ENCODE measurements around the gene CCK.
A peak's percentile ranks its signal among the peaks of the same experiment; 100 is the strongest.
"Not testable (repeated sequence)": the region's sequence is repeated elsewhere in the genome, so short reads cannot be mapped to it uniquely, and the experiment has no call there.

Gene CCK, protein sequence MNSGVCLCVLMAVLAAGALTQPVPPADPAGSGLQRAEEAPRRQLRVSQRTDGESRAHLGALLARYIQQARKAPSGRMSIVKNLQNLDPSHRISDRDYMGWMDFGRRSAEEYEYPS

GRCh38 chr3:42266085-42266484 is at the start of gene CCK:
CCK (minus strand) TSS chr3:42266185; CDS start chr3:42263630, 2,555 bp downstream.
- DNase-seq, result no peak

DNA sequence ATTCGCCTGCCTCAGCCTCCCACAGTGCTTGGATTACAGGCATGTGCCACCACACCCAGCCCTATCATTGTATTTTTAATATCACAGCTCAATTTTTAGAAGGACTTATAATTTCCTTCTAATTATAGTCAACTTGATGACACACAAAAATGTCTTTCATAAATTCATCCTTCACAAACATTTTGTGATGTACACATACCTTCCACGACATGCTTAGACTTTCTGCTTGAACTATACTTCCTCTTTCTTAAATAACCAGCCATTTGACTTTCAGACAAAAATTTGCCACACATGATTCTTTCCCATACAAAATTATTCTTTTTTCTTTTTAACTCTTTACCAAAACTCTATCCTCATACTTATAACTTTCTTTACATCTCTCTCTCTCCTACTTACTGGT is 48.4 kb upstream of the CCK start:
- no peak for DNase-seq

DNA sequence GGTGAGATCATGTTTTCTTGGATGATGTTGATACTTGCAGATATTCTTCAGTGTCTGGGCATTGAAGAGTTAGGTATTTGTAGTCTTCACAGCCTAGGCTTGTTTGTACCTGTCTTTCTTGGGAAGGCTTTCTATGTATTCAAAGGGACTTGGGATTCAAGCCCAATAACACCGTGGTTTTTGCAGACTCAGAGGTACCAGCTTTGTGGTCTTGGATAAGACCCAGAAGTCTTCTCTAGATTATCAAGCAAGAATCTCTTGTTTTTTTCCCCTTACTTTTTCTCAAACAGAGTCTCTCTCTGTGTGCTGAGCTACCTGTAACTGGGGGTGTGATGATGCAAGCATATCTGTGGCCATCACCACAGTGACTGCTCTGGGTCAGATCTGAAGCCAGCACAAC is 42.7 kb upstream of the CCK start:
- DNase-seq, result no peak

DNA sequence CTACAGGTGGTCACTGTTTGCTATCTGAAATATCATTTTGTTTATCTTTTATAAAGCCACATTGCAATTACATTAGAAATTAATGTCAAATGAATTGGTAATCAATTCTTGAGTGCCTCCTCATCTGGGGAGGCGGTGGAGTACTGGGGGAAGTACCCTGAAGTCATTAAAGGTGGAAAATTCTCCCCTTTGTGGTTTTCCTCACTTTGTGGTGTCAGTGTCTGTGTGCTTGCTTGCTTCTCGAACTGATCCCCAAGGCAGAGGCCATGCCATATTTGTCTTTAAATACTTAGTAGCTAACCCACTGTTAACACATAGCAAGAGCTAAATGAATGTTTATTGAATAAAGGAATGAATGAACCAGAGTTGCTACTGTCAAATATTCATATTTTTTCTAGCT is 40.5 kb upstream of the CCK start:
- no peak for DNase-seq

- DNase-seq, result no peak
Observed at GRCh38 chr3:42302924-42303634, 37.1 kb upstream of the CCK start.

- no peak for DNase-seq
Observed at GRCh38 chr3:42301446-42302175, 35.6 kb upstream of the CCK start.

GRCh38 chr3:42300778-42301177 is 34.8 kb upstream of the CCK start:
- no peak for DNase-seq

- peak; percentile 56 for DNase-seq
Observed at GRCh38 chr3:42300013-42300412, 34.0 kb upstream of the CCK start.

DNA sequence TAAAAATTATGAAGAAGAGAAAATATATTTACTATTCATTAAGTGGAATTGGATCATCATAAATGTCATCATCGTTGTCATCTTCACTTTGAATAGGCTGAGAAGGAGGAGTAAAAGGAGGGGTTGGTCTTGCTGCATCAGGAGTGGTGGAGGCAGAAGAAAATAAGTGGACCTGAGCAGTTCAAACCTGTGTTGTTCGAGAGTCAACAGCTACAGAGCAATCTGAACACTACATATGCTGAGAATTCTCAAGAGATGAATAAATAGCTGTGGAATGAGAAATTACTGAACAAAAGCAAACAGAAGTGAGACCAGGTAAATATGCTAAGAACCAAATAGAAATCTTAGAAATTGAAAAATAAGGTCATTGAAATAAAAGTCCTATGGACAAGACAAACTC is 32.3 kb upstream of the CCK start:
- no peak for DNase-seq

DNA sequence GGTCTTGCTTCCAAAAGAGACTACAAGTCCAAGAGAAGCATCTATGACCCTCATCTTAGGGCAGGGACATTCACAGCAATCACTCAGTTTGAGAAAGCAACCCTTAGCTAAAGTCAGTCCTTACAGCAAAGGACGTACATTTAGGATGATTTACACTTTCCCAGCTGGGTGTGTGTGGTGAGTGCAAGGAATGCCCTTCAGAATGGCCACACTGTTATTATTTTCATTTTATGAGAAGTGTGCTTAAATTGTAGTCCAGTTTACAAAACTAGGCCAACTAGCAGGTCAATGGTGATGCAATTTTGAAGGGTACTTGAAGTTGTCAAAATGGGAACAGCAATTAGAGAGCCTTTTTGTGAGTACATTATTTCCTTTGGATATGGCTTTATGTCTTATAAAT is 26.0 kb upstream of the CCK start:
- no peak for DNase-seq

DNA sequence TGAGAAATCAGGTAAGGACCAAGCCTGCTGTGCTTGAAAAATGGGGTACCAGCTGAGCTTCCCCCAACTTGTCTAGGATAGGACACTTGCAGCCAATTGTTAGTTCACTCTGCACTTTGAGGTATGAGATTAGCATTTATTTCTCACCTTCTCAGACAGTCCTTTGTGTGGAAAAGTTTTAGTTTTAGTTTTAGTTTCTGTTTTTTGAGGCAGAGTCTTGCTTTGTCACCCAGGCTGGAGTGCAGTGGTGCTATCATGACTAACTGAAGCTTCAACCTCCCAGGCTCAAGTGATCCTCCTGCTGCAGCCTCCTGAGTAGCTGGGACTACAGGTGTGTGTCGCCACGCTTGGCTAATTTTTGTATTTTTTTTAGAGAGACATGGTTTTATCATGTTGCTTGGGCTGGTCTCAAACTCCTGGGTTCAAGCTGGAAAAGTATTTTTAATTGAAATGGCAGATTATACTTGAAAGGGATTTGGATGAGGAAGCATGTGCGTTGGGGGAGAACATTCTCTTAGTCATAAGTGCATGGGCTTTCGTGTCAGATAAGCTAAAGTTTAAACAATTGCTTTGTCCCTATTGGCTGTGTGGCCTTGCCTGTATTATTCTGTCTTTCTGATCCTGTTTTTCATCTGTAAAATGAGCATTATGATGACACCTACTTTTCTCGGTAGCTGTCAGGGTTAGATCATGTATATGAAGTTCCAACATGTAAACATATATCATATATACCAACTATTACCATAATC is 25.2 kb upstream of the CCK start:
- DNase-seq, result no peak

DNA sequence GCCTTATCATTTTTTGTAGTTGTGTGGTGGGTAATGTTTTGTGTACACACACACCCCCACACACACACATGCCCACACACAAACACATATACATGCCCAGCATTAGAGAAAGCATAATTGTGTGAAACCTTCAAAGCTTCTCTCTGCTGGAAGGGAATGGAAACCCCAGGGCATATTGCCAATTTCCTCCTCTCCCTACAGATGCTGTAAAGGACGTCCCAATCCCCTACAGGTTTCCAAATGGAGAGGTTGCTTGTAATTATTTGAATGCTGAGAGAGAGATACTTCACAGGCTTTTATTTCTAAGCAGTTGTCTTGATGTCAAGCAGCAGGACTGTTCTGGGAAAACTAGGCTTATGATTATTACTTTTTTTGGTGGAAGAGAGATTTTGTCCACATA is 23.0 kb upstream of the CCK start:
- no peak for DNase-seq

DNA sequence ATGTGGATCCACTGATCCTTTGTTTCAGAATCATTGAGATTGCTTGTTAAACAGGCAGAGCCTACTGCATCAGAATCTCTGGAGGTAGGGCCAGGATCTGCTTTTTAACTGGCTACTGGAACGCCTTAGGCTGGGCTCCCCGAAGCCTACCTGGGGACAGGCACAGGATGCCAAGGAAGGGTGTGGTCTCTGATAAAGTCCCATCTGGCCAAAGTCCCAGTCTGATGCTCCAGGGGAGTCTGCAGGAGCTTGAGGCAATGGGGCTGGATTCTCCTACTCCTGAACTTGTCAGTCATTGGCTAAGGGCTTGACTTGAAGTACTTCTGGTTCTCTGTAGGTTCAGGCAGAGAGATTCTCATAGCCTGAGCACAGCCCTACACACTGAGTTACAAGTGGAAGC is 22.4 kb upstream of the CCK start:
- no peak for DNase-seq

GRCh38 chr3:42287423-42287822 is 21.4 kb upstream of the CCK start:
- DNase-seq, result not testable (repeated sequence)

- DNase-seq, result no peak
Observed at GRCh38 chr3:42277676-42278075, 11.7 kb upstream of the CCK start.

DNA sequence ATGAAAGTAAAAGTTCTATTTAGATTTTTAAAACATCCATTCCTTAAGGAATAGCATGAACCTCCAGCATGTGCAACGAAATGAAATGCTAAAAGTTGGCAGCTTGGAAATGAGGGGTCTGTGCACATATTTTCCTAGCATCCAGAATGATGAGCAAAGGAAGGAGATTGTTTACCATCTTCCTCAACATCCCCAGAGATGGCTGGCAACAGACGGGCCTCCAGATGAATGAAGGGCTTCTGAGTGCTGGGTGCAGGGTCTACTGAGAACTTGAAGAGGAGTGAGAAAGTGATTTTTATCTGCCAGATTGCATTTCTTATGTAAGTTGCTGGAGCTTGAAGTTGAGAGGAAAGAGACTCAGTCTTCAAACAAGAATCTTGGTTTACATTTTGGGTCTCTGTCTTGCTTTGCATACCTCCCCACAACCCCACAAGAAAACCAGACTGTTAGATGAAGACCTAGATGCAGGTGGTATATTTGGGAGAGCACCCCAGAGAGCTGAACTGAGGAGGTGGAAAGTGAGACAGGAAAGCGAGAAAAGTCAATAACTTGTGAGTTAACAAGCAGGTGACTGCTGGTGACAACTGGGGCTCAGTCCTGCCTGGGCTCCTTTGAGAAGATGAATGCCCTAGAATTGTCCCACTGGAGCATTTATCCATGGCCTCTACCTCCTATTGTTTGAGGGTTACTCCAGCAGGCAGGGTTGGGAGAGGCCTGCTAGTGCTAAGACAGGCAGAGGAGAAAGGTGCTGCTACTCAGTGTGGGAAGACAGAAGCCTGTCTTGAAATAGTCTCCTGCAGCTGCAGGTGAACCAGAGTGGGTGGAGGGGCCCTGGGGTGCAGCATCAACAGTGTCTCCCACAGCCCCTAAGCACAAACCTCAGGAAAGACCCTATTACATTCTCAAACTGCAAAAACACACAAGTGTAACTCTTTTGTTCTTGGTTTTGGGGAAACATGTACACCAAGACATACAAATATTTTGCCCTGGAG is 10.5 kb upstream of the CCK start:
- no peak for DNase-seq

DNA sequence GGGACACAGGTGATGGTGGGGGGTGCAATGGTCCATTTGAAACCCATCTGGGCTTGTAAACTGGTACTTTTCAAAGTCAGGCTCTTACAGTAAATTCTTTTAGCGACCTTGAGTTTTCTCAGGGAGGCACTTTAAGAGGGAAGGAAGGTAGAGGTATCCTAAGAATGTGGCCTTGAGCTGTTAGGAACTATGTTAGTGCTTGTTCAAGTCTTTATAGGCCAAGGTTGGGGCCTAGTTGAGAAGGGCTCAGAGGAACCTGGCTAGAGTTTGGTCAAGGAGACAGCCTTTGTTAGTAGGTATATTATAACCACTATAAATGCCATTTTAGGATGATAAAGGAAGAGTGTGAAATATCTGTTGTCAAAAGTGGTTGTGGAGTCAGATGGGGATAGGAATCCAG is 9.2 kb upstream of the CCK start:
- no peak for DNase-seq

DNA sequence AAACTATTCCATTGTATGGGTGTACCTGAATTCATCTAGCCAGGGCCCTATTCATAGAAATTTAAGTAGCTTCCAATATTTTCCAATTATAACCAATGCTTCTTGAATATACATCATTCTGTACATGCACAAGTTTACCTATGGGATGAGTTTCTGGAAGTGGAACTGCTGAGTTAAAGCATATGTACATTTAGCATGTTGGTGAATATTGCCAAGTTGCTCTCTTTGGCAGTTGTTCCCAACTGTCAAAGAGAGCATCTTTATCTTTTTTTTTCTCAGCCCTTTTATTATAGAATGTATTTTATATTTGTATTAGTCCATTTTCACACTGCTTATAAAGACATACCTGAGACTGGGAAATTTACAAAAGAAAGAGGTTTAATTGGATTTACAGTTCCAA is 8.3 kb upstream of the CCK start:
- DNase-seq, result no peak

DNA sequence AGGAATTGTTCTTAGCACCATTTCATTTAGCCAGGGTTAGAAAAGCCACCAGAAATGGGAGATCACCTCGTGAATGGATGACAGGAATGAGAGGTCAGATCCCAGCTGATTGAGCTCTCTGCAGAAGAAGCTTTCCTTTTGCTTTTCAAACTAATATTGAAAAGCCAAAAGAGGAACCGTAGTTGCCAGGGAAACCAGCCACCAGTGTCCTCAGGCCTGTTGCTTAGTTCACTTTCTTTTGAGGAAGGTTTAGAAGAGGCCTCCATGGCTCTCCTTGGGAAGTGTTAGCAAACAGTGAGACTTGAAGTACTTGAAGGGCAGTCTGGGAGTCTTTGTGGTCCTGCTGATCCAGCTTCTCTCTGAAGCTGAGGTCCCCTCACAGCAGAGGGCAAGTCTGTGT is 7.4 kb upstream of the CCK start:
- no peak for DNase-seq

DNA sequence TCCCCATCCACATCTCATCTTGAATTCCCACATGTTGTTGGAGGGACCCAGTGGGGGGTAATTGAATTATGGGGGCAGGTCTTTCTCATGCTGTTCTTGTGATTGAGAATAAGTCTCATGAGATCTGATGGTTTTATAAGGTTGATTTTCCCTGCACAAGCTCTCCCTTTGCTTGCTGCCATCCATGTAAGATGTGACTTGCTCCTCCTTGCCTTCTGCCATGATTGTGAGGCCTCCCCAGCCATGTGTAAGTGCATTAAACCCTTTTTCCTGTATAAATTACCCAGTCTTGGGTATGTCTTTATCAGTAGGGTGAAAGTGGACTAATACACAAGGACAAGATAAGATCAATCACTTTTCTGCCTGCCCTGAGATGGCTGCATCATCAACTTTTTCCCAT is 5.8 kb upstream of the CCK start:
- no peak for DNase-seq

DNA sequence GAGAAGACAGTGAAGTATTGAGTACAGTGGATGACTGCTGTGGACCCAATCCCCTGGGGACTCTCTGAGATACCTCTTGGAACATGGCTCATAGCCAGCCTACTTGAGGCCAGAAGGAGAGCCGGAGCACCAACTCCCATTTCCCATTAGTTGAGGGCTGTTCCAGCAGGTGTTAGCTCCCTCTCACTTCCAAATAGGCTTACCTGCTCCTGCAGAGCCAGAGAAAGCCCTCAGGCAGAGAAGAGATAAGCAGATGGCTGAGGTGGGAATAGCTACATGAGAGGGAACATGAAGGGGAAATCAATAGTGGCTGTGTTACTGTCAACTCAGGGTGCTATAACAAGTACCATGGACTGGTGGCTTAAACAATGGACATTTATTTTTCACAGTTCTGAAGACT is 4.6 kb upstream of the CCK start:
- no peak for DNase-seq

DNA sequence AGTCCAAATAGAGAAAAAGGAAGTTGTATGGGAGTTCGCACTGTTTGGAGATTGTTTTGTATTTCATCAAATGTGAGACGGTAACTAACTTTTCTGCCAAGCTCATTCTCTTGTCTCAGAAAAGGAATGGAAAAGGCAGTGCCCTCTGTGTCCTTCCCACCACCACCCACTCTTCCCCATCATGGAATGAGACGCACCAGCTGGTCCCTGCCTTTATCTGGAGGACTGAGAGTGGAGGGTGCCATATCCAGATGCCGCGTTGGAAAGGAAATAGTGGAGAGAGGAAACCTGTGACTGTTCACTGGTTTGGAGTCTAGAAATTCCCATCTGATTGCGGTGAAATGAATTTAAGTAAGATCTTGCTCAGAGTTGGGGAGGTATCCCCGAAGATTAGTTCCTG is 3.7 kb upstream of the CCK start:
- no peak for DNase-seq

GRCh38 chr3:42267878-42268277 is 1.9 kb upstream of the CCK start:
- no peak for DNase-seq

All from retina (tissue), 1 donor.